ENCODE results near the gene SEMA6C. TPM values are rescaled to one million over a fixed set of nuclear protein-coding genes. Genes with fewer than 3 reads are reported as not detected.
A peak's percentile ranks its signal among the peaks of the same experiment; 100 is the strongest.
"Not testable (repeated sequence)": the region's sequence is repeated elsewhere in the genome, so short reads cannot be mapped to it uniquely, and the experiment has no call there.

The SEMA6C gene
- total and polyA plus RNA-seq, 12 donors: 15.7 to 141 (median 54.9) TPM

DNA sequence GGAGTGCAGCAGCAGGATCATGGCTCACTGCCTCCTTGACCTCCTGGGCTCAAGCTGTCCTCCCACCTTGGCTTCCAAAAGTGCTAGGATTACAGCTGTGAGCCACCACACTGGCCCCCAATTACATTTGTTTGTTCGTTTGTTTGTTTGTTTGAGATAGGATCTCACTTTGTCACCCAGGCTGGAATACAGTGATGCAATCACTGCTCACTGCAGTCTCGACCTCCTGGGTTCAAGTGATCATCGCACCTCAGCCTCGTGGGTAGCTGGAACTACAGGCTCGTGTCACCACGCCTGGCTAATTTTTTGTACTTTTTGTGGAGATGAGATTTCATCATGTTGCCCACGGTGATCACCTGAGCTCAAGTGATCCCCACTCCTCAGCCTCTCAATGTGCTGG lies 45.6 kb upstream of the SEMA6C start:
- H3K9me3 ChIP-seq: no peaks in the 10 kb centered on the region
- ATAC-seq (no peak), DNase-seq (no peak)
- whole genome bisulfite sequencing, 2 donors: 79 to 81% methylated on average over 7 of the region's 7 CpGs
- peaks cover 0 to 39% (median 31%) of the 10 kb centered on the region in 9 donors for H3K4me1 ChIP-seq
- intact Hi-C loops (cut with DNase I): loop anchor here in 5 of 10 donors (10.0 kb wide), 2 partner anchors 153 to 213 kb away; partner anchors contain the start of gene RFX5 (in 5 of the 5)
- no peak overlapping the region for H3K27ac ChIP-seq
- H3K36me3 ChIP-seq: no peaks in the 10 kb centered on the region
- H3K4me3 ChIP-seq: no peak overlapping the region
- TF ChIP-seq, protein P1, sequence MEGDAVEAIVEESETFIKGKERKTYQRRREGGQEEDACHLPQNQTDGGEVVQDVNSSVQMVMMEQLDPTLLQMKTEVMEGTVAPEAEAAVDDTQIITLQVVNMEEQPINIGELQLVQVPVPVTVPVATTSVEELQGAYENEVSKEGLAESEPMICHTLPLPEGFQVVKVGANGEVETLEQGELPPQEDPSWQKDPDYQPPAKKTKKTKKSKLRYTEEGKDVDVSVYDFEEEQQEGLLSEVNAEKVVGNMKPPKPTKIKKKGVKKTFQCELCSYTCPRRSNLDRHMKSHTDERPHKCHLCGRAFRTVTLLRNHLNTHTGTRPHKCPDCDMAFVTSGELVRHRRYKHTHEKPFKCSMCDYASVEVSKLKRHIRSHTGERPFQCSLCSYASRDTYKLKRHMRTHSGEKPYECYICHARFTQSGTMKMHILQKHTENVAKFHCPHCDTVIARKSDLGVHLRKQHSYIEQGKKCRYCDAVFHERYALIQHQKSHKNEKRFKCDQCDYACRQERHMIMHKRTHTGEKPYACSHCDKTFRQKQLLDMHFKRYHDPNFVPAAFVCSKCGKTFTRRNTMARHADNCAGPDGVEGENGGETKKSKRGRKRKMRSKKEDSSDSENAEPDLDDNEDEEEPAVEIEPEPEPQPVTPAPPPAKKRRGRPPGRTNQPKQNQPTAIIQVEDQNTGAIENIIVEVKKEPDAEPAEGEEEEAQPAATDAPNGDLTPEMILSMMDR (IDR thresholded peaks at IDR 0.05): no peak
- H3K27me3 ChIP-seq: no peaks in the 10 kb centered on the region

DNA sequence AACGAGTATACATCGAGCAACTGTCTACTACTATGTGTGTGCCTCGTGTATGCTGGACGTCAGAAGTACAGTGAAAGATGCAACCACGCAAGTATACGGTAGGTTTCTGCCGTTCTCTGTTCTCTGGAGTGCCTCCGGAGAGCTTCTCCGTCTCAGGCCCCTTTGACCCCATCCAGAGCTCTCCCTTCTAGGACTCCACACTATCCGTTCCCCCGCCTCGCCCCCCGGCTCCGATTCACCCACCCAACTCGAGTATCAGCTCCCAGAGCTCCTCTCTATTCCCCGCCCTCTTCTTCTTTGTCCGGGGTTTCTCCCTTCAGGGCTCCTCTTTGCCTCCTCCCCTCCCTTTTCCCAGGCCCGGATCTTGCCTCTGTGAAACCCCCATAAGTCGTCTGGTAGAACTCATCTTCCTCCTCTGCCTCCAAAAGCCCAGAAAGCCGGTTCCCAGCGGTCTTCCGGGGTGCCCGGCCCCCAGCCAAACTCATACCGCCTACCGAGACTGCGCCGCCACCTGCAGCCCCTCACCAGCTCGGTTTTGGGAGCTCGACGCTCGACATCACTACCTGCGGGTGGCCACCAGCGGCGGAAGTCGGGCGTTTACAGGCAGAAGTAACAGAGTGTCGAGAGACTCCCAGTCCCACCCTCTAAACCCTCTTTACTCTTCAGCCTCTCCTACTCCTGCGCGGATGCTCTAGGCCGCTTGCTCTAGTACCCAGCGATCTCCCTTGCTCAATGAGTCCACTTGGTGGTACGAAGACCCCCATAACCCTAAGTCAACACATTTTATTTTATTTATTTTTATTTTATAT lies 43.4 kb upstream of the SEMA6C start, which contains the start of gene VPS72:
TSS of gene VPS72 (minus strand) at position 561 of the 809 bp plus-strand sequence. CDS start at position 485, 76 bp downstream.
- 0 to 1% methylated on average over 42 of the region's 42 CpGs for WGBS, 2 donors
- Histone ChIP-seq H3K27me3 (no peaks in the 10 kb centered on the region), H3K4me1 (peaks cover 0 to 32% (median 22%) of the 10 kb centered on the region in 9 donors), H3K9me3 (no peaks in the 10 kb centered on the region), H3K27ac (peak within 1 kb of the TSS; percentile 38 to 92 (median 80)), H3K36me3 (peaks cover 0 to 12% (median 8%) of the 10 kb centered on the region in 9 donors), H3K4me3 (peak within 1 kb of the TSS; percentile 52 to 92 (median 71))
- ATAC-seq: peak; percentile 93 to 97 (median 97)
- peak; percentile 81 to 88 for DNase-seq
- TF ChIP-seq, protein P1 (IDR thresholded peaks at IDR 0.05): peak in 1 of 9 donors; percentile 27
- intact Hi-C loops (cut with DNase I): loop anchor here in 5 of 10 donors (10.0 kb wide), 2 partner anchors 155 to 215 kb away; partner anchors contain the start of gene RFX5 (in 5 of the 5)

DNA sequence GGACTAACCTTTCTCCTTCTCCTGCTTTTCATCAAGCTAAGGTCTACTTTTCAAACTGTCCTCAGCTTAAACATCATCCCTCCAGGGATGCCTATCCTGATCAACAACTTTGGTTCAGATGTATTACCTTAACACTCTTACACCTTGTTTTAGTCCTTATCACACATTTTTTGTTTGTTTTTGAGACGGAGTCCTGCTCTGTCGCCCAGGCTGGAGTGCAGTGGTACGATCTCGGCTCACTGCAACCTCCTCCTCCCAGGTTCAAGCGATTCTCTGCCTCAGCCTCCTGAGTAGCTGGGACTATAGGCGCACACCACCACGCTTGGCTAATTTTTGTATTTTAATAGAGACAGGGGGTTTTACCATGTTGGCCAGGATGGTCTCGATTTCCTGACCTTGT lies 42.2 kb upstream of the SEMA6C start:
- H3K9me3 ChIP-seq; DNase-seq; H3K27me3 ChIP-seq; intact Hi-C loops (cut with DNase I); ATAC-seq: not testable (repeated sequence)
- Histone ChIP-seq H3K36me3 (peaks cover 0 to 24% (median 20%) of the 10 kb centered on the region in 9 donors), H3K4me1 (peaks cover 0 to 32% (median 21%) of the 10 kb centered on the region in 9 donors), H3K27ac (peak overlapping the region in 3 of 10 donors; percentile 17 to 86 (median 84)), H3K4me3 (peak overlapping the region in 9 of 10 donors; percentile 65 to 92 (median 71))
- 76 to 83% methylated on average over 8 of the region's 8 CpGs for WGBS, 2 donors

DNA sequence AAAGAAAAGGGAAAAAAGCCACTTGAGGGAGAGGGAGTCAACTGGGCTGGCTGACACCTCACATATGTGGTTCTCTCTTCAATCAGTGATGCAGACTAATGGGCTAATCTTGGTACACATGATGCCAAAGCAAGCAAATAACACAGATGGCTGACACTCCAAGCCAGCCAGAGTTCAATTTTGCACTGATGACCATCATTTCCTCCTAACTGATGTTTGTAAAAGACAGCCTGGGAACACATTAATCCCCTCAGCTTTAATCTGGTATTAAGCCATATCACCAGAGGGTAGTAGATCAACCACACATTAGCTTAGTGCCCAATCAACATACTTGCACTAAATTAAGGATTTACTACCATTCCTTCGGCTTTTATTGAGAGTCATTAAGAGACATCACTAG lies 40.8 kb upstream of the SEMA6C start:
- no peaks in the 10 kb centered on the region for H3K27me3 ChIP-seq
- H3K4me1 ChIP-seq: peaks cover 0 to 32% (median 21%) of the 10 kb centered on the region in 9 donors
- H3K9me3 ChIP-seq: no peaks in the 10 kb centered on the region
- TF ChIP-seq, protein P1 (IDR thresholded peaks at IDR 0.05): no peak
- 93 to 95% methylated on average over 1 of the region's 1 CpG for WGBS, 2 donors
- DNase-seq (no peak), ATAC-seq (no peak)
- peaks cover 0 to 39% (median 30%) of the 10 kb centered on the region in 9 donors for H3K36me3 ChIP-seq
- no peak overlapping the region for H3K27ac ChIP-seq
- intact Hi-C loops (cut with DNase I): no loop called here
- no peak overlapping the region for H3K4me3 ChIP-seq

All from heart right ventricle (tissue), 16 donors.